CD4-positive, alpha-beta T cell treated with Interleukin-17A for 1 hour (primary cell): Measurements from ENCODE around the gene CRYGB.
"Not testable (repeated sequence)": the region's sequence is repeated elsewhere in the genome, so short reads cannot be mapped to it uniquely, and the experiment has no call there.

Experiments used
- DNase-seq: peaks from one replicate; pipeline ENCODE4 v3.0.0-alpha.2; 2020

The CRYGB gene

GRCh38 chr2:208103616-208104015 is 42.3 kb downstream of the CRYGB start:
- DNase-seq, result no peak

GRCh38 chr2:208101716-208102631 is 44.0 kb downstream of the CRYGB start:
- no peak for DNase-seq

GRCh38 chr2:208099682-208100470 is 46.1 kb downstream of the CRYGB start:
- DNase-seq, result no peak

- not testable (repeated sequence) for DNase-seq
Observed at GRCh38 chr2:208098701-208099100, 47.3 kb downstream of the CRYGB start.

DNA sequence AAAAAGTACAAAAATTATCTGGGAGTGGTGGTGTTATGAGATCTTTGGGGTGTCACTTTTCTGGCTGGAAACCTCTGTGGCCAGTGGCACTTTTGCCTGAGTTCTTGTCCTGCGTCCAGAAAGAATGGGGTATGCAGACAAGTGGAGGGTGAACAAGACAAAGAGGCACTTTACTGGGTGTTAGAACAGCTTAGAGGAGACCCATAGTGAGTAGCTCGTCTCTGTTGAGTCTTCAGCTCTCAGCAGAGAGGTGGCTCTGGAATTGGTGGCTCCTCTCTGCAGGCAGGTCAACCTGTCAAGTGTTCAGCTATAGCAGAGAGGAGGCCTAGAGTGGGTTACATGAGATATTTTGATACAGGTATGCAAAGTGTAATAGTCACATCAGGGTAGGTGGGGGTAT is 47.7 kb downstream of the CRYGB start:
- DNase-seq, result no peak

DNA sequence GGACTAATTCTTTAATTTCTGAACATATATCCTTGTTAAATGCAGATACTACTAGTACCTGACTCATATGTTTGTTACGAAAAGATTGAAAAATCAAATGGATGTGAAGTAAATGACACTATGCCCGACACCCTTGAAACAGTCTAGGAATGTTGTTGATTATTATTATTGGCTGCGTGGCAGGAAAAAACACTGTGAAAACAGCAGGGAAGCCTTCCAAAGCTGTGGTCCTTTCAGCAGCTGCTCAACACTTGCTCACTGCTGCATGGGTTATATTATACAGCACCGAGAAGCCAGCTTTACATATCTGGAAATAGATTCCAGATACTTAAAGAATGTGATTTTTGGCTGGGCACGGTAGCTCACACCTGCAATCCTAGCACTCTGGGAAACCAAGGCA is 48.2 kb downstream of the CRYGB start:
- DNase-seq, result no peak

DNA sequence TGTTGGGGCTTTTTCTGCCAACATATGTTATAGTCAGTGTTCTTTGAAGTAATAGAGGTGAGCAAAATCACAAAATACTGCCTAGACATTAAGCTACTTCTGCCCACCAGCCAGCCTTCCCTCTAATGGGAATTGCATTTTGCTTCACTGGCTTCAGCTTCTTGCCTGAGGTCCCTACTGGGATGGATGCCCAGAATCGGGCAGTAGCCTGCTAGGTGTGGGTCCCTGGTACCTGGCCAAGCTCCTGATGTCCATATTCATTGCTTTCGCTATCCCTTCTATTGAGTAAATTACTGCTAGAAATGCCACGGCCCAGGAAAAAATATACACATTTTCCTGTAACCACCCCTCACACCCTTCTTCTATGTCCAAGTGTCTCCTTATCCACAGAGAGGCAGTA is 48.6 kb downstream of the CRYGB start:
- no peak for DNase-seq

GRCh38 chr2:208096080-208096479 is 49.9 kb downstream of the CRYGB start:
- no peak for DNase-seq

- DNase-seq, result no peak
Observed at GRCh38 chr2:208093128-208093527, 52.8 kb downstream of the CRYGB start.
